Activated CD4-positive, alpha-beta T cell treated with anti-CD3 and anti-CD28 coated beads, Interleukin-2, amount 10 ng/mL, durations not matched to agents 7 days and 5 days (primary cell): ENCODE data around the gene LYL1. TPM values are rescaled to one million over a fixed set of nuclear protein-coding genes. Genes with fewer than 3 reads are reported as not detected.

Experiments used
- CTCF ChIA-PET: fragments of 350-600 bp; sonication (Branson Sonifier 250); formaldehyde crosslinking; loops from one replicate; lab custom pipeline; 2021; ENCODE audit warnings: antibody characterized with exemption; lab: Charles Lee
- POLR2A ChIA-PET: fragments of 350-600 bp; sonication (Branson Sonifier 250); formaldehyde crosslinking; loops from one replicate; lab custom pipeline; 2021; ENCODE audit warnings: antibody characterized with exemption; lab: Charles Lee
- DNase-seq: peaks from one replicate; pipeline ENCODE4 v3.0.0-alpha.2; 2020
- H3K27ac Mint-ChIP-seq: one replicate; pipeline ENCODE4 v1.8.0; 2021; ENCODE audit warnings: mild to moderate bottlenecking, moderate library complexity, mixed read lengths
- H3K27me3 Mint-ChIP-seq: one replicate; pipeline ENCODE4 v1.8.0; 2021; ENCODE audit warnings: mixed read lengths
- H3K36me3 Mint-ChIP-seq: one replicate; pipeline ENCODE4 v1.8.0; 2021; ENCODE audit warnings: low read depth, mixed read lengths
- H3K4me1 Mint-ChIP-seq: one replicate; pipeline ENCODE4 v1.8.0; 2021; ENCODE audit warnings: mixed read lengths
- H3K4me3 Mint-ChIP-seq: one replicate; pipeline ENCODE4 v1.8.0; 2021; ENCODE audit warnings: mild to moderate bottlenecking, moderate library complexity, mixed read lengths
- H3K9me3 Mint-ChIP-seq: one replicate; pipeline ENCODE4 v1.8.0; 2021; ENCODE audit warnings: mixed read lengths
- total RNA-seq, 2 experiments: library from RNA; stranded (reverse); gene quantifications; one replicate each; pipeline ENCODE4 v1.2.3, GENCODE V29; 2021

Gene LYL1
- total RNA-seq, 2 experiments from 2014 or later, result 2.3 to 2.5 TPM

- POLR2A ChIA-PET, result no interaction called here
- DNase-seq, result no peak
- Mint-ChIP-seq H3K27me3 (no peaks in the 10 kb centered on the region), H3K9me3 (no peaks in the 10 kb centered on the region), H3K4me1 (no peaks in the 10 kb centered on the region), H3K4me3 (no peak overlapping the region), H3K27ac (no peak overlapping the region), H3K36me3 (no peaks in the 10 kb centered on the region)
- CTCF ChIA-PET, result interaction anchor here (0.6 to 2.7 kb wide), 4 partner anchors 11 to 248 kb away, joined by 3 to 10 read pairs (median 6); no protein-coding TSS in a partner anchor
Measured at GRCh38 chr19:13072188-13072908, 30.3 kb downstream of the LYL1 start.

- Mint-ChIP-seq H3K27ac (no peak overlapping the region), H3K36me3 (no peaks in the 10 kb centered on the region), H3K27me3 (no peaks in the 10 kb centered on the region), H3K9me3 (no peaks in the 10 kb centered on the region), H3K4me3 (no peak overlapping the region), H3K4me1 (no peaks in the 10 kb centered on the region)
- no peak for DNase-seq
- POLR2A ChIA-PET, result no interaction called here
- CTCF ChIA-PET, result interaction anchor here (0.6 to 2.7 kb wide), 4 partner anchors 10 to 247 kb away, joined by 3 to 10 read pairs (median 6); no protein-coding TSS in a partner anchor
Measured at GRCh38 chr19:13071444-13072187, 31.0 kb downstream of the LYL1 start.

GRCh38 chr19:13070425-13071140 lies 32.1 kb downstream of the LYL1 start:
- H3K36me3 Mint-ChIP-seq, result no peaks in the 10 kb centered on the region
- POLR2A ChIA-PET, result no interaction called here
- no peaks in the 10 kb centered on the region for H3K27me3 Mint-ChIP-seq

GRCh38 chr19:13069415-13070359 lies 33.0 kb downstream of the LYL1 start:
- Mint-ChIP-seq H3K36me3 (no peaks in the 10 kb centered on the region), H3K27ac (peak overlapping the region; percentile 38), H3K9me3 (no peaks in the 10 kb centered on the region), H3K4me1 (no peaks in the 10 kb centered on the region), H3K4me3 (no peak overlapping the region), H3K27me3 (no peaks in the 10 kb centered on the region)
- ChIA-PET POLR2A (no interaction called here), CTCF (interaction anchor here (0.8 to 2.1 kb wide), 7 partner anchors 8 to 104 kb away, joined by 3 to 11 read pairs (median 6); no protein-coding TSS in a partner anchor)
- DNase-seq, result no peak

More at GRCh38 chr19:13070425-13071140, 32.1 kb downstream of the LYL1 start:
- no peak overlapping the region for H3K4me3 Mint-ChIP-seq
- no peaks in the 10 kb centered on the region for H3K4me1 Mint-ChIP-seq
- CTCF ChIA-PET, result interaction anchor here (0.8 to 2.1 kb wide), 6 partner anchors 9 to 105 kb away, joined by 3 to 11 read pairs (median 6); no protein-coding TSS in a partner anchor
- H3K9me3 Mint-ChIP-seq, result no peaks in the 10 kb centered on the region
- H3K27ac Mint-ChIP-seq, result no peak overlapping the region
- no peak for DNase-seq

GRCh38 chr19:13068085-13068846 lies 34.4 kb downstream of the LYL1 start:
- Mint-ChIP-seq H3K27ac (no peak overlapping the region), H3K27me3 (peaks cover 5% of the 10 kb centered on the region), H3K4me1 (no peaks in the 10 kb centered on the region), H3K4me3 (no peak overlapping the region), H3K36me3 (no peaks in the 10 kb centered on the region), H3K9me3 (no peaks in the 10 kb centered on the region)
- CTCF ChIA-PET, result interaction anchor here (0.7 to 3.0 kb wide), 5 partner anchors 8 to 312 kb away, joined by 3 to 10 read pairs (median 3); no protein-coding TSS in a partner anchor
- no peak for DNase-seq
- POLR2A ChIA-PET, result no interaction called here

GRCh38 chr19:13066933-13067807 lies 35.5 kb downstream of the LYL1 start:
- no peak for DNase-seq
- ChIA-PET CTCF (interaction anchor here (1.2 to 3.0 kb wide), 2 partner anchors 17 to 102 kb away, joined by 3 to 10 read pairs; no protein-coding TSS in a partner anchor), POLR2A (no interaction called here)
- H3K4me3 Mint-ChIP-seq, result no peak overlapping the region
- no peak overlapping the region for H3K27ac Mint-ChIP-seq
- no peaks in the 10 kb centered on the region for H3K4me1 Mint-ChIP-seq
- peaks cover 12% of the 10 kb centered on the region for H3K27me3 Mint-ChIP-seq
- H3K36me3 Mint-ChIP-seq, result no peaks in the 10 kb centered on the region
- no peaks in the 10 kb centered on the region for H3K9me3 Mint-ChIP-seq

- DNase-seq, result no peak
- H3K9me3 Mint-ChIP-seq, result no peaks in the 10 kb centered on the region
- H3K36me3 Mint-ChIP-seq, result no peaks in the 10 kb centered on the region
- peaks cover 3% of the 10 kb centered on the region for H3K4me1 Mint-ChIP-seq
- H3K27ac Mint-ChIP-seq, result no peak overlapping the region
- POLR2A ChIA-PET, result no interaction called here
- H3K4me3 Mint-ChIP-seq, result no peak overlapping the region
- CTCF ChIA-PET, result interaction anchor here (3.0 kb wide), 1 partner anchor 101 kb away, joined by 10 read pairs; no protein-coding TSS in a partner anchor
- H3K27me3 Mint-ChIP-seq, result peaks cover 20% of the 10 kb centered on the region
Measured at GRCh38 chr19:13066226-13066625, 36.4 kb downstream of the LYL1 start.

- Mint-ChIP-seq H3K4me3 (no peak overlapping the region), H3K27me3 (peaks cover 26% of the 10 kb centered on the region), H3K36me3 (no peaks in the 10 kb centered on the region), H3K4me1 (peaks cover 9% of the 10 kb centered on the region), H3K27ac (no peak overlapping the region), H3K9me3 (no peaks in the 10 kb centered on the region)
- POLR2A ChIA-PET, result no interaction called here
- no peak for DNase-seq
- CTCF ChIA-PET, result interaction anchor here (0.9 to 1.6 kb wide), 2 partner anchors 85 to 87 kb away, joined by 3 read pairs; no protein-coding TSS in a partner anchor
Measured at GRCh38 chr19:13064092-13064489, 38.6 kb downstream of the LYL1 start.

- peaks cover 9% of the 10 kb centered on the region for H3K4me1 Mint-ChIP-seq
- H3K36me3 Mint-ChIP-seq, result no peaks in the 10 kb centered on the region
- H3K27me3 Mint-ChIP-seq, result peaks cover 26% of the 10 kb centered on the region
- no peak for DNase-seq
- no peak overlapping the region for H3K4me3 Mint-ChIP-seq
- ChIA-PET POLR2A (no interaction called here), CTCF (interaction anchor here (0.9 to 1.6 kb wide), 2 partner anchors 85 to 86 kb away, joined by 3 read pairs; no protein-coding TSS in a partner anchor)
- no peak overlapping the region for H3K27ac Mint-ChIP-seq
- H3K9me3 Mint-ChIP-seq, result no peaks in the 10 kb centered on the region
Measured at GRCh38 chr19:13063461-13064091, 39.1 kb downstream of the LYL1 start.

- Mint-ChIP-seq H3K4me3 (no peak overlapping the region), H3K9me3 (no peaks in the 10 kb centered on the region), H3K36me3 (no peaks in the 10 kb centered on the region), H3K27ac (no peak overlapping the region), H3K27me3 (peaks cover 26% of the 10 kb centered on the region), H3K4me1 (peaks cover 9% of the 10 kb centered on the region)
- DNase-seq, result no peak
- ChIA-PET POLR2A (no interaction called here), CTCF (interaction anchor here (0.6 to 3.9 kb wide), 12 partner anchors 8 to 1594 kb away, joined by 3 to 29 read pairs (median 6); no protein-coding TSS in a partner anchor)
Measured at GRCh38 chr19:13062317-13062716, 40.3 kb downstream of the LYL1 start.
